D341Med (cell line): Measurements from ENCODE around the gene ASPG.

Experiments used
- DNase-seq: peaks from one replicate; pipeline ENCODE4 v3.0.0; 2012; ENCODE audit warnings: low spot score

Gene ASPG

DNA sequence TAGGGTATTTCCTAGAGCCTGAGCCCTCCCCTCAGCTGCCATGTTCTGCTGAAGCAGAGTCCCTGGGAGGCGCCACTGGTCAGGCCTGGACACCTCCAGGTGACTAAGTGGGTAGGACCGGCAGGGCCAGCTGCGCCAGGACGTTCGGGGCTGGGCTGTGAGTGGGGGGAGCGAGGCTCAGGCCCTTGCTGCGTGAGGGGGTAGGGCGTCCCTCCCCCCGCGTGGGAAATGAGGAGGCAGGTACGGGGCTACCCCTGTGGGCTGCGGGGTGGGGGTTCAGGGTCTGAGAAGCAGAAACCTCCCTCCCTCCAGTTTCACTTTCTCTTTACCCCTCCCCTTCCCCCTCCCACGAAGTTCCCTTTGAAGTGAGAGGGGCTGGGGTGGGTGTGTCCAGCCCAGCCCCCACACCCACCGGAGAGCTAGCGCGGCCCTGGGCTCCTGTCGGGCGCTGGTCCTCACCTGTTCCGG, 30.8 kb downstream of the ASPG start:
- DNase-seq, result no peak

DNA sequence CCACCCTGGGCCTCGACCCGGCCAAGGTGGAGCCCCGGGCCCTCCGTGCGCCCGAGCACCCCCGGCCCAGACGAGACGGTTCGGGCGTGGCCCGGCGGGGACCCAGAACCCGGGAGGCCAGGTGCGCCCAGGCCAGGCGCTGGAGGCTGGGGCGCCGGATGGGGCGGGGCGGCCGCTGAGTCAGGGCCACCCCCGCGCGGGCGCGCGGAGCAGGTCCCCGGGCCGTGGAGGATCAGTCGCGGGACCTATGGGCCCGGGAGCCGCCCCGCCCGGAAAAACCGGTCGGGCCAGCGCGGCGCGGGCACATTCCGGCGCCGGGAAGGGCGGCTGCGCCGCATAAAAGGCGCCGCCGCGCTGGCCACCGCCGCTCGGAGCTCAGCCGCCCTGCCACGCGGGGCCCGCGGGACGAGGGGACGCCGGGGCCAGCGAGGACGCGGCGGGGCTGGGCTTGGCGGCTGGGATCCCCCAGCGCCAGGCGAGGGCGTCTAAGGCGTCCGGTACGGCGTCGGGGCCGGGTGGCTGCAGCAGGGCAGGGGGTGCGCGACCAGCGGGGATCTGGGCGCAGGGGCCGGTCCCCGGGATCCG, 31.3 kb downstream of the ASPG start:
- DNase-seq, result no peak

DNA sequence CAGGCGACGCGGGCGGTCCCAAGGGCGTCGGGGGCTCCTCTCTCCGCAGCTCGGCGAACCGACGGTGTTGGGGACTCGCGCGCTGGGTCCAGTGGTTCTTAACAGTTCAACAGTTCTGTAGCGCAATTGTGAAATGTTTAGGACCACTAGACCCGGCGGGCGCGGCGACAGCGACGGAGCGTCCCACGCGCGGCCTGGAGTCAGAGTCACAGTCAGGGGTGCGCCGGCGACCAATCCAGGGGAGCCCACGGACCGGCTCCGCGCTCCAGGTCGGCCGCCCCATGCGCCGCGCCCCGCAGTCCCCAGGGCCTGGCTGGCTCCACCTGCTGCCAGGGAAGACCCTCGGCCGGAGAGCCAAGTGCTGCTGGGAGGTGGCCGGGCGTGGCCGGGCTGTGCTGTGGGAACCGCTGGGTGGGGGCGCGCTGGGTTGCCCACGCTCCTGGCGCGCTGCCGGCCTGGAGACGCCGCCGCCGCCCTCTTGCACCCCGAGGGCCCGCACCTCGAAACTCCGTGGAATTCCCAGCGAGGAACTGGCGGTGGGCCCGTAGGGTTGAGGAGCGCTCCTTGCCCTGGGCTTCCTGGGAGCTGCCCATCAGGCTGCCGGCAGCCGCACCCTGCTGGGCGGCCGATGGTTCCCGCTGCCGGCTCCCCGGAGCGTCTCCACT, 32.0 kb downstream of the ASPG start:
- DNase-seq, result no peak

DNA sequence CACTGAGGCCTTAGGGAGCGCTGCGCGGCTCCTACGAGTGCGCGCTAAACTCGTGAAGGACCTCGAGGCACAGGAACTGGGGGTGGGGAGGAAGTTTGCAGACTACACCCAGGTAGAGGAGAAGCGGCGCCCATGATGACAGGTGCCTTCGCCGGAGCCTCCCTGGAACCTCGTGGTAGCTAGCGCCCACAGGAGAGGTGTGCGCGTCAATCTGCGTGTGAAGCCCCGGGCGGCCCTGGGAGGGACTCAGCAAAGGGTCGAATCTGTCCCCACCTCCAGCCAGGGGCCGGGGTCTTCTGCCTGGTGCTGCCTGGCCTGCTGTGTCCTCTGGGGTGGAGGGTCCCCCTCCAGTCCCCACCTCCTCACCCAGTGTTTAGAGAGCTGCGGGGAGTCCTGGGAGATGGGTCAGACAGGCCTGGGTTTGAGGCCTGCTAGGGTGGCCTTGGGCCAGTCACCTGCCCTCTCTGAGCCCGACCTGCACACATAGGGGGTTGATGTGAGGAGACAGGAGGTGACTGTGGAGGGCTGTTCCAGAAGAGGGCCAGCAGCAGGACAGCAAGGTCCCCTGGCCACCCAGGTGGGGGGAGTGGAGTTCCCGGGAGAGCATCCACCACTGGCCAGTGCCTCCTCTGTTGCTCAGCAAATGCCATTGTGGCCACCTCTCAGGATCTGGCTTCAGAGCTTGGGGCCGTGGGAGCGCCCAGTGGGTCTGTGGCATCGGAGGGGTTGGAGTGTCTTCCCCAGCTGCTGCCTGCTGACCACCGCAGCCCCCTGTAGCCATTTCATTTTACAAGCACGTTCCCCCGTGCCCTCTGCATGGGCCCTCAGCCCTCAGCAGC, 32.7 kb downstream of the ASPG start:
- no peak for DNase-seq

DNA sequence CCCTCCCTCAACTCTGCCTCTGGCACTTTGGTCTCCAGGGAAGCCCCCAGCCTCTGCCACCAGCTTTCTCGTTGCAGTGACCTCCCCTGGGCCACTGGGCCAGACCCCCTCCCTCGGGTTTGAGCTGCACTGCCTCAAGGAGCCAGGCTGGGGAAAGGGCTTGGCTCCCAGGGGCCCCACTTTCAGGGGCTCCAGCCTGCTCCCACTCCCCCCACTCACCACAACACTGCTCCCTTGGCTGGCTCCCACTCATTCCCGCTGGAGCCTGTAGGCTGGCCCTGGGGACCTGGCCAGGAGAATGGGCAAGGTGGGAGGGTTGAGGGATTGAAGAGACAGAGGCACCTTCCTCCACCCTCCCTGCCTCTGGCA, 33.6 kb downstream of the ASPG start:
- no peak for DNase-seq

DNA sequence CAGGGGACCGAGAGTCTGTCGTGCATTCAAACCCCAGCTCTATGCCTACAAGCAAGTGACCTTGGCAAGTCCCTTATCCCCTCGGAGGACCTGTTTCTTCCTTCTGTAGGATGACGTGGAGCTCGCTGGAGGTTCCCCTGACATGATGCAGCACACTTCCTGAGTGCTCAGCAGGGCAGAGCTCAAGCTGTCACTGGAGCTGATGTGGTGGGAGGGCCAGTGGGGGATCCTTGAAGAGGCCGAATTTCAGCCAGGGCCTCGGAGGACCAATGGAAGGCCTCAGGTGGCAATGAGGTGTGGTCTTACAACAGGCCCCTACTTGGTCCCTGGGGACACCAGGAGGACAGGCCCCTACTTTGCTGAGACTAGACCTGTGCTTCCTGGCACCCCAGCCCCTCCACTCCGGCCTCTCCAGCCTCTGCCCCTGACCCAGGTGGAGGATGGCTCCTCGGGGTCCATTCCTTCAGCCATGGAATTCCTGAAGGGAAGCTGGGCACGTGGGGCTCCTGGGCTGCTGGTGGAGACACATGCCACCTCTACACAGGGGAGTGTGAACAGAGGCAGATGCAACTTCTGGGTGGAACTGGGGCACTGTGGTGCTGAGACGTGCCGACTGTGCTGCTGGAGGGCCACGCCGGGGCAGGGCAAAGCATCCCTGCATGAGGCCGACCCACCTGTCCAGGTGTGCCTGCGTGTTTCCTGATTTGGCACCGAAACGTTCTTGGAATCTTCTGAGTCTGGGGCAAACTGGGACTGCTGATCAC, 34.2 kb downstream of the ASPG start:
- no peak for DNase-seq

DNA sequence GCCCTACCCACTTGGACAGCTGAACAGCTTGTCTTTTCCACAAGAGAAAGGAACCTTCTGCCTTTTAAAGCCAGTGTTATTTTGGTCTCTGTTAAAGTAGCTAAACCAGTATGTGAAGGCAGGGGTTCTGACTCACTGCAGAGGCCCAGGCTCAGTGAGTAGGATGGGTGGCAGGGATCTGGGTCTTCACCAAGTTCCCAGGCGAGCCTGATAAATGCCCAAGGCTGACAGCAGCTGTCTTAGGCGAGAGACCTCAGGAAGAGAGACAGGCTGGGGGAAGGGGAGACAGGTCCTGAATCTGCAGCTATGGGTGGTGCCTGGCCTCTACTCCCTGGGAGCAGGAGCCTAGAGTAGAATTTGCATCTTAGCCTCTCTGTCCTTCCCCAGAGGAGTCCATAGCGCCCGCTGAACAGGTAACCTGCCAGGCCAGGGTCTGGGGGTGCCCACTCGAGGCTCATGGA, 34.8 kb downstream of the ASPG start:
- no peak for DNase-seq

DNA sequence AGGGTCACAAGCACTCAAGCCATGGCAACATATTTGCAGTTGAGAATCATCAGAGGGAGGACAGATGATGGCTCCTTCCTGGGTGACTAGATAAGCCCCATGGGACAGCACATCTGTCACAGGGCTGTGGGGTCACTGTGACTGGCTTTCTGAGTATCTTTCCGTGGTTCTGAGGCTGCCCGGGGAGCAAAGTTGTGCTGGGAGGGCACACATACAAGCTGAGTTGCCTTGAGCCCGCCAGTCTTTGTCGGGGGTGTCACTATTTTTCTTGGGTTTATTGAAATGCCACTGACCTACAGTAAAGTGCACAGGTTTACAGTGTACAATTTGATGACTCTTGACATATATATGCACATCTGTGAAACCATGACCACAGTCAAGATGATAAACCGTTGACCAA, 35.6 kb downstream of the ASPG start:
- no peak for DNase-seq

DNA sequence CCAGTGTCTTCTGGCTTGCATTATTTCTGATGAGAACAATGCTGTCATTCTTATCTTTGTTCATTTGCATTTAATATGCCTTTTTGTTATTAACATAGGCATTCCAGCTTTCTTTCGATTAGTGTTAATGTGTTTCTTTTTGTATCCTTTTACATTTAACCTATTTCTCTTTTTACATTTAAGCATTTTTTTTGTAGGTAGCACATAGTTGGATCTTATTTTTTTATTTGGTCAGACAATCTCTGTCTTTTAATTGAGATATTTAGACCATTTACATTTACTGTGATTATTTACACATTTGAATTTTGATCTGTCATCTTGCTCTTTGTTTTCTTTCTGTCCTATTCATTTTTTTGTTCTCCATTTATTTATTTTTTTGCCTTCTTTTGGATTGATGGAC, 38.4 kb downstream of the ASPG start:
- DNase-seq, result no peak

DNA sequence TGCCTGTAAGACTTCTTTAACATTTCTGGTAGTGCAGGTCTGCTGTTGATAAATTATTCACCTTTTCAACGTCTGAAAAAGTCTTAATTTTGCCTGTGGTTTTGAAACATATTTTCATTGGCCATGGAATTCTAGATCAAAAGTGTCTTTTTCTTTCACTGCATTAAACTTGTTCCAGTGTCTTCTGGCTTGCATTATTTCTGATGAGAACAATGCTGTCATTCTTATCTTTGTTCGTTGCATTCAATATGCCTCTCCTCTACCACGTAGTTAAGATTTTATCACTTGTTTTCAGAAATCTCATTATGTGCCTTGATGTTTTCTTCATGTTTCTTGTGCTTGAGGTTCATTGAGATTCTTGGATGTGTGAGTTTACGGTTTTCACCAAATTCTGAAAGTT, 39.5 kb downstream of the ASPG start:
- DNase-seq, result no peak

DNA sequence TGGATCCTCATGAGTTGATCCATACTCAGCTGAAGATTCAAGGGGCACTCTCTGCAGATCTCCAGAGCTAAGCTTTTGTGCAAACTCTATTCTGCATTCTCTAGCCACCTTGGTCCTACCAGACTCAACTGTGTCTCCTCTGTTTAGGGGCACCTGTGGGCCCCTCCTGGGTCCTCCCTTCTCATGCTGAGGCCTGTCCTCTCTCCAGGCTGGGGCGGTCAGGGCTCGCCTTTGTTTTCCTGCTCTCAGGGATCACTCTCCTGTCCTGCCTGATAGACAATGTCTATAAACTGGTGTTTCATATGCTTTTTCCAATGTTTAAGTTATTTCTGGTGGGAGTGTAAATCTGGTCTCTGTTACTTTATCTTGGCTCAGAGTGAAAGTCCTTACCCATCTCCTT, 41.3 kb downstream of the ASPG start:
- no peak for DNase-seq

DNA sequence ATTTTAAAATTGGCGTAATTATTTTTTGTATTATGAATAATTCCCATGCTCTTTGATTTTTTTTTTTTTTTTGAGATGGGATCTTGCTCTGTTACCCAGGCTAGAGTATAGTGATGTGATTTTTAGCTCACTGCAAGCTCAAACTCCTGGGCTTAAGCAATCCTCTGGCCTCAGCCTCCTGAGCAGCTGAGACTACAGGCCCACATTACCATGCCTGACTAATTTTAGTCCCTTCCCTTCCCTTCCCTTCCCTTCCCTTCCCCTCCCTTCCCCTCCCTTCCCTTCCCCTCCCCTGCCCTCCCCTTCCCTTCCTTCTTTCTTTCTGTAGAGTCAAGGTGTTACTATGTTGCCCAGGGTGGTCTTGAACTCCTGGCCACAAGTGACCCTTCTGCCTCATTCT, 43.5 kb downstream of the ASPG start:
- no peak for DNase-seq

DNA sequence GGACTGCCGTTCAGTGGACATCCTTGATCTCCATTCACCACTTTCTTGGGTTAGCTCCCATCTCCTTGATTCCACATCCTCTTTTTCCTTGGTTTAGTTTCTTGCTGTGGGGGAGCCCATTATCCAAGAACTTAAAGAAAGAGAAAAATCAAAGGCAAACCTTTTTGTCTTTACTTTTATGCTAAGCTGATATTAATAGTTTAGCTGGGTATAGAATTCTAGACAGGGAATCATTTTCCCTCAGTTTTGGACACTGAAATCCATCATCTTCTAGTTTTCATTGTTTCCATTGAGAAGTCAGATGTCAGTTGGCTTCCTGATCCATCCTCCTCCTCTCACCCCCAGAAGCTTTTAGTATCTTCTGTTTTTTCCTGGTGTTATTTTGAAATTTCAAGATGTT, 44.1 kb downstream of the ASPG start:
- DNase-seq, result no peak

DNA sequence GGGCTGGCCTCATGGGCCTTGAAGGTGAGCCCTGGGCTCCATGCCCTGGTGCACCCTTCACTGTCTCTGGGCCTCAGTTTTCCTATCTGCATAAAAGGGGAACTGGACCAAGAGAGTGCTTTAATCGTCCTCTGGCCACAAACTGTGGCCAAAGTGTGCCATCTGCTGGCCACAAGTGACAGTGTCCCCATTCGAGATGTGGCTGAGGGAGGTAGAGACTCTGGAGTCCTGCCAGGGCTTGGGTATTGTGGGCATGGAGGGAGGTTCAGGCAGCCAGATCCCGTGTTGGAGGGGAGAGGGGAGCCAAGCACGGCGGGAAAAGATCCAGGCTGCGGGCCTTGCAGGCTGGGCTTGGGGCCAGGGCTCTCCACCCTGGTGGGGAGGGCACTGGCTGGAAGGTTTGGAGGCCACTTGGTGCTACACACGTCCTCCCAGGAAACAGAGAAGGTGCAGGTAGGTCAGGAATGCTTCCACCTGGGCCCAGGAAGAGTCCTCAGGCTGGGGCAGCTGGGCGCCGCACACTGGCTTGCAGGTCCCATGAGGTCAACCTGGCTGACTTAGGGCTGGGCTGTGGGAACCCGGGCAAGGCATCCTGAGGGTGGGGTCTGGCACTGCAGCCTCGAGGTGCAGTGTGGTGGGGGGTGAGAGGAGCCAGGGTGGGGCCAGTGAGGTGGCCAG, 45.6 kb downstream of the ASPG start:
- DNase-seq, result peak; percentile 76

DNA sequence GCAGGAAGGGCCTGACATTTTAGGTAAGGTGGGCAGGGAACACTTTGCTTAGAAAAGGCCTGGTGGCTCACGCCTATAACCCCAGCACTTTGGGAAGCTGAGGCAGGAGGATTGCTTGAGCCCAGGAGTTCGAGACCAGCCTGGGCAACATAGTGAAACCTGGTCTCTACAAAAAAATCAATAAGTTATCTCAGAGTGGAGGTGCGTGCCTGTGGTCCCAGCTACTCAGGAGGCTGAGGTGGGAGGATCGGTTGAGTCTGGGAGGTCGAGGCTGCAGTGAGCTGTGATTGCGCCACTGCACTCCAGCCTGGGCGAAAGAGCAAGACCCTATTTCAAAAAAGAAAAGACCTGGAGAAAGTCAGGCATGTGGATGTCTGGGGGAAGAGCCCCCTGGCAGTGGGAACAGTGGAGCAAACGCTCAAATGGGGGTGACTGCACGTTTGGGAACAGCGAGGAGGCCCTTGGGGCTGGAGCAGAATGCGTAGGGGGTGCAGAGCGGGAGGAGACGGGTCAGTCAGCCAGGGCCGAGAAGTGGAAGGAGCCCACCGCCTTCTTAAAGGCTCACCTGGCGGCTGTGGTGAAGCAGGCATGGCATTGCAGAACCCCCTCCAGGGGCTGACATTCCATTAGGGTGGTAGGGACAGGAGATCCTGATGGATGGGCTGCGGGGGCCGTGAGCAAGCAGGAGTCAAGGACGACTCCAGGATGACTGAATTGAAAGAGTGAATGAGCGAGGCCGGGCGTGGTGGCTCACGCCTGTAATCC, 46.6 kb downstream of the ASPG start:
- no peak for DNase-seq

DNA sequence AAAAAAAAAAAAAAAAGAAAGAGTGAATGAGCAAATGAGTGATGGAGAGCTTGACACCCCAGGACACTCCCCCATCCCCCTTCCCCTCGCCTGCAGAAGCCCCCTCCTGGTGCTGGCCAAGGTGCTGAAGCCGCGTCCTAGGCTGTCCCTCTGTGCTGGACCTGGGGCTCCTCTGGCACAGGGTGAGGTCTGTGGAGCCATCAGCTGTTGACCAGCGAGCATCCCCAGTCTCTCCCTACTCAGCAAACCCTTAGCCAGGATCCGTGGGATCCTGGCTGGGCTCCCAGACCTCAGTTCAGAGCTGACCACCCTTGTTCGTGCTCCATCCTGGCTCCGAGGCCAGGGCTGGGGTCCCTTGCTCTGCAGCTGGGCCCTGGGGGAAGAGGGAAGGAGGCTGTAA, 47.5 kb downstream of the ASPG start:
- no peak for DNase-seq

DNA sequence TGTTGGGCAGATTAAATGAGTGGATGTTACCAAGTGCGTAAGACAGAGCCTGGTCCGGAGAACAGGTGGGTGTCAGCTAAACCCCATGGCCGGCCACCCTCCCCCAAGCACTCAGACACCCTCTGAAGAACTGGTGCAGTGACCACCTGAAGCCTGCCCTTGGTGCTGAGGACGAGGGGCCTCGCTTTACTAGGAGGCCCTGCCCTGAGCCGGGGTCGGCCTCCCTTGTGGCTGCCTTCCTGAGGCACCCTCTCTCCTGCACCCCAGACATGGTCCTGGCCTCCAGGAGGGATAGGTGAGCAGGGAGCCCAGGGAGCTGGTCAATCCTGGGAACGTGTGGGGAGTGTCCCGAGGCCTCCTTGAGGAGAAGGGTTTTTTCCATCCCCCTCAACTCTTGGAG, 48.0 kb downstream of the ASPG start:
- no peak for DNase-seq

DNA sequence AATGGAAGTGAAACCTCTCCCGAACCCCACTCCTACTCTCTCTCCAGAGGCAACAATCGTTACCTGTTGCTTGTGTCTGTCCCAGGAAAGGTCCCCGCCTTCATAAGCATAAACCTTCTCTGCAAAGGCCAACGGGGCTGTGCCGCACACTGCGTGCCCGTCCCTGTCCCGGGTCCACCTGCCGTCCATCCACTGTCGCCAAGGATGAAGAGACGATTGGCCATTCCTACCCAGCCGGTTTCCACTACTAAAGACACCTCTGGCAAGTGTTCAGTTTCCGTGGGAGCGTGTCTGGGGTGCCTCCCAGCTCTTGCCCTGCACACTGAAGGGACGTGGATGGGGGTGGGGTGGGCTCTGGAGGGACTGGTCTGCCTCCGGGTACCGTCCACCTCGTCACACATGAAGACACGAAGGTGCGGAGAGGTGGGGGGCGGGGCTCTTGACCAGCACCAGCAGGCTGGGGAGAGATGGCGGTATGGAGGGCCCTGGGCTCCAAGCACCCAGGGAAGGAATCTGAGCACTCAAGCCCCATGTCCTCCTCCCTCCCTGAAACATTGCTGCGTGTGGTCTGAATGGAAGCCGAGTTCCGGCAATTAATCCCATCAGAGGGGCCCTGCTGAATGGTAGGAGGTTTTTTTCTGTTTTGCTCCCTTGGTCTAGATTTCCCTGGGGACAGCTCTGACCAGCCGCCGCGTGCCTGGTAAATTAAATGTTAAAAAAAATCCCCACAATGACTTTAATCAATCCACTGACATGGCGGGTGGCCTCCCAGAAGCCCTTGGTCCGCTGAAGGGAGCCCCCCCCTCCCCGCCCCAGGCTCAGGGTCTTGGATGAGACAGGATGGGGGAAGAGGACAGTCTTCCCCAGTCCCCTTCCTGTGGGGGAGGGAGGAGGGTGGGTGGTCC, 48.8 kb downstream of the ASPG start:
- no peak for DNase-seq

DNA sequence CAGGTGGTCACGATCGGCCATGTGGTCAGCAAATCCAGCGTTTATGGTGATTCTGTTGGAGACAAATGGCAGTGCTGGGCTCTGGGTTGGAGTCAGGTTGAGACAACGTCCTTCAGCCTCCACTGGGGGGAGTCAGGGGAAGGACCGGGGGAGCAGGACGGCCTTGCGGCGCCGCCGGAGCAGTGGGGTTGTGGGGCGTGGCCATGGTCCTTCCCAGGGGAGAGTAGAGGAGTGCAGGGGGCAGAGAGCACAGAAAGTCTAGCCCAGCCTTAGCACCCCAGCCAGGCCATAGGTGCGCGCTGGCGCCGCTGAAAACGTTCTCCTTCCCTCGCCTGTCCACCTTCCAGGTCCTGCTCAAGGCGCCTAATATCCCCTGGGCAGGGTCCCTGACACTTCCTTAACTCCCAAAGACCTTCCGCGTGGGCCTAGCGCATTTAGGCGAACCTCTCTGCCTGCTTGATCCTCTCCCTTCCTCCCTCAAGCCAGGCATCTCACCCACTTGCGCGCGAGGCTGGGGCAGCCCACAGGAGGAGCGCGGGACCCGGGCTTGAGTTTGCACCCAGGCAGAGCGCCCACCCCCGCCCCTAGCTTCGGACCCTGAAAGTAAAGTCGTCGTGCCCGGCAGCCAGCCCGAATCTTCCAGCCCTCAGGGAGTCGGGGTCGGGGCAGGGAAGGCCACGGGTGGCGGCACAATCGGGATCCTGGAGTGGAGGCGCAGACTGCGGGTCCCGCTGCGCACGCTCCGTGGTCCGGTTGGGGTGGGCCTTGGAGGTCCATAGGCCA, 49.8 kb downstream of the ASPG start:
- DNase-seq, result peak; percentile 69
